Measurements from ENCODE around the gene OCRL. TPM values are rescaled to one million over a fixed set of nuclear protein-coding genes. Genes with fewer than 3 reads are reported as not detected.

OCRL gene
- total and polyA plus RNA-seq, 2 donors (not counting 1 experiment from before 2014, with no cell fraction given): 23.0 to 32.1 TPM

DNA sequence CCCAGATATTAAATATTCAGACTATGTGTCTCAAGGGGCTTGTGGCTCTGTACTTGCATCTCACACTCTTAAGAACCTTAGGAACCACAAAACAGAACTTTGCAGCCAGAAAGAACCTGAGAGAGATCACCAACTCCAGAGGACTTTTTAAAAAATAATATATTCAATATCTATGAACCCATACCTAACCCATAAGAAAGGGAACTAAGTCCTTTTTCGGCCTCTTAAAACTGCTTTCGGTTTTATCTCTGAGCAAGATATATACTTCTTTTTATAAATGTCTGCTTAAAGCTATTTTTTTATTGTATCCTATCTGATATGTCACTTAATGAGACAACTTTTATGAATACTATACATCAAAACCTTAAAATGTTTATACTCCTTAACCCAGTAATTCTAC, 27.6 kb upstream of the OCRL start:
- Histone ChIP-seq H3K4me1 (ENCODE audit: control insufficient read depth, extremely low read depth, insufficient read depth, low read length) (no peaks in the 10 kb centered on the region), H3K27ac (ENCODE audit: insufficient read depth, low read length) (no peak overlapping the region), H3K9ac (ENCODE audit: insufficient read depth, low read length) (no peak overlapping the region), H3K27me3 (ENCODE audit: control insufficient read depth, insufficient read depth, low read length) (no peaks in the 10 kb centered on the region), H3K79me2 (ENCODE audit: control insufficient read depth, insufficient read depth, low read length) (no peaks in the 10 kb centered on the region), H3K4me3 (replicated peaks in 1 of 4; ENCODE audit: control extremely low read depth in 1 of 4, insufficient read depth in 1 of 4, low read depth in 3 of 4, low read length in 4 of 4) (no peak overlapping the region), H3K4me2 (ENCODE audit: extremely low read depth, insufficient read depth, low read length) (no peak overlapping the region), H2AFZ (ENCODE audit: low read length) (no peak overlapping the region), H3K9me3 (ENCODE audit: control insufficient read depth, insufficient read depth, low read depth, low read length) (no peaks in the 10 kb centered on the region), H4K20me1 (ENCODE audit: control insufficient read depth, extremely low read depth, insufficient read depth, low read length) (no peaks in the 10 kb centered on the region), H3K36me3 (ENCODE audit: control insufficient read depth, insufficient read depth, low read length) (no peaks in the 10 kb centered on the region)
- no peak for TF ChIP-seq EZH2 (IDR thresholded peaks at IDR 0.05; ENCODE audit: low read length, missing control alignments)
- TF ChIP-seq, protein P1, sequence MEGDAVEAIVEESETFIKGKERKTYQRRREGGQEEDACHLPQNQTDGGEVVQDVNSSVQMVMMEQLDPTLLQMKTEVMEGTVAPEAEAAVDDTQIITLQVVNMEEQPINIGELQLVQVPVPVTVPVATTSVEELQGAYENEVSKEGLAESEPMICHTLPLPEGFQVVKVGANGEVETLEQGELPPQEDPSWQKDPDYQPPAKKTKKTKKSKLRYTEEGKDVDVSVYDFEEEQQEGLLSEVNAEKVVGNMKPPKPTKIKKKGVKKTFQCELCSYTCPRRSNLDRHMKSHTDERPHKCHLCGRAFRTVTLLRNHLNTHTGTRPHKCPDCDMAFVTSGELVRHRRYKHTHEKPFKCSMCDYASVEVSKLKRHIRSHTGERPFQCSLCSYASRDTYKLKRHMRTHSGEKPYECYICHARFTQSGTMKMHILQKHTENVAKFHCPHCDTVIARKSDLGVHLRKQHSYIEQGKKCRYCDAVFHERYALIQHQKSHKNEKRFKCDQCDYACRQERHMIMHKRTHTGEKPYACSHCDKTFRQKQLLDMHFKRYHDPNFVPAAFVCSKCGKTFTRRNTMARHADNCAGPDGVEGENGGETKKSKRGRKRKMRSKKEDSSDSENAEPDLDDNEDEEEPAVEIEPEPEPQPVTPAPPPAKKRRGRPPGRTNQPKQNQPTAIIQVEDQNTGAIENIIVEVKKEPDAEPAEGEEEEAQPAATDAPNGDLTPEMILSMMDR (conservative IDR thresholded peaks at IDR 0.05 in 1 of 2, IDR thresholded peaks at IDR 0.05 in 1 of 2; ENCODE audit: low read depth in 1 of 2, low read length in 2 of 2): no peak
- DNase-seq (ENCODE audit: low read depth in 2 of 2): no peak

DNA sequence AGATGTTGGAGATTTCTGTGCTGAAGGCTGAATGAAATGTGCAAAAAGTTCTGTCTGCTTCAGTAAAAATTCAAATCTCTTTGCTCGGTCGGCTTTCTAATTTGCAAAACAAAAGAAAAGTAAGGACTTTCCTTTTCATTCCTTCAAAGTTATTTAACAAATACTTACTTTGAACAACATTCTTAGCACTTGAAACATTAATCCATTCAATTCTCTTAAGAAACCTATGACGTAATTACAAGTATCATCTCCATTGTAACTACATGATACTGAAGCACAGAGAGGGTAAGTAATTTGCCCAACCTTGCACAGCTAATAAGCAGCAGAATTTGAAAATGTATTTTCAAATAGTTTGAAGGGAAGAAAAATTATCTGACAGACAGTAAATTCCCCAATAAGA, 23.7 kb upstream of the OCRL start:
- no peaks in the 10 kb centered on the region for H3K36me3 ChIP-seq (ENCODE audit: control insufficient read depth, insufficient read depth, low read length)
- no peak overlapping the region for H3K9ac ChIP-seq (ENCODE audit: insufficient read depth, low read length)
- no peak overlapping the region for H2AFZ ChIP-seq (ENCODE audit: low read length)
- peaks cover 21% of the 10 kb centered on the region for H3K79me2 ChIP-seq (ENCODE audit: control insufficient read depth, insufficient read depth, low read length)
- H3K27ac ChIP-seq (ENCODE audit: insufficient read depth, low read length): no peak overlapping the region
- no peaks in the 10 kb centered on the region for H4K20me1 ChIP-seq (ENCODE audit: control insufficient read depth, extremely low read depth, insufficient read depth, low read length)
- no peak for TF ChIP-seq EZH2 (IDR thresholded peaks at IDR 0.05; ENCODE audit: low read length, missing control alignments)
- TF ChIP-seq, protein P1 (conservative IDR thresholded peaks at IDR 0.05 in 1 of 2, IDR thresholded peaks at IDR 0.05 in 1 of 2; ENCODE audit: low read depth in 1 of 2, low read length in 2 of 2): no peak
- H3K4me2 ChIP-seq (ENCODE audit: extremely low read depth, insufficient read depth, low read length): no peak overlapping the region
- H3K9me3 ChIP-seq (ENCODE audit: control insufficient read depth, insufficient read depth, low read depth, low read length): no peaks in the 10 kb centered on the region
- no peak for DNase-seq (ENCODE audit: low read depth in 2 of 2)
- no peak overlapping the region for H3K4me3 ChIP-seq (replicated peaks in 1 of 4; ENCODE audit: control extremely low read depth in 1 of 4, insufficient read depth in 1 of 4, low read depth in 3 of 4, low read length in 4 of 4)
- H3K27me3 ChIP-seq (ENCODE audit: control insufficient read depth, insufficient read depth, low read length): no peaks in the 10 kb centered on the region
- H3K4me1 ChIP-seq (ENCODE audit: control insufficient read depth, extremely low read depth, insufficient read depth, low read length): no peaks in the 10 kb centered on the region

DNA sequence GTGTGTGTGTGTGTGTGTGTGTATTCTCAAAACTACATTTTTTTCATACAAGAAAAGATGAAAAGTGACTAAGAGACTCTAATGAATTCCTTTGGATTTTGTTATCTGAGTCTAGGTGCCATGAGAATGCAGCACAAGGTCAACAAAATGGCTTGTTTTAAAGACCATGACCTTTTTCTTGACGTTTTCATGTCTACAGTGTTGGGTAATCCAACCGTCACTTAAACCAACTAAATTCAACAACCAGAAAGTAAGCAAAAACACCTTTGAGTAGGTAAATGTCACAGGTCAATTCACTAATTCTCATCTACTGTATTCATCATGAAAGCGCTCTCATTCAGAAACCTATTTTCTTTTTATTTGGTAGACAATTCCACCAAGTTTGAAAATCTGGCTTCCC, 19.9 kb upstream of the OCRL start:
- Histone ChIP-seq H3K4me3 (replicated peaks in 1 of 4; ENCODE audit: control extremely low read depth in 1 of 4, insufficient read depth in 1 of 4, low read depth in 3 of 4, low read length in 4 of 4) (no peak overlapping the region), H3K9me3 (ENCODE audit: control insufficient read depth, insufficient read depth, low read depth, low read length) (no peaks in the 10 kb centered on the region), H3K4me1 (ENCODE audit: control insufficient read depth, extremely low read depth, insufficient read depth, low read length) (no peaks in the 10 kb centered on the region), H3K36me3 (ENCODE audit: control insufficient read depth, insufficient read depth, low read length) (no peaks in the 10 kb centered on the region), H4K20me1 (ENCODE audit: control insufficient read depth, extremely low read depth, insufficient read depth, low read length) (no peaks in the 10 kb centered on the region), H3K4me2 (ENCODE audit: extremely low read depth, insufficient read depth, low read length) (no peak overlapping the region), H3K27ac (ENCODE audit: insufficient read depth, low read length) (no peak overlapping the region), H3K27me3 (ENCODE audit: control insufficient read depth, insufficient read depth, low read length) (no peaks in the 10 kb centered on the region), H2AFZ (ENCODE audit: low read length) (no peak overlapping the region), H3K9ac (ENCODE audit: insufficient read depth, low read length) (no peak overlapping the region), H3K79me2 (ENCODE audit: control insufficient read depth, insufficient read depth, low read length) (peaks cover 24% of the 10 kb centered on the region)
- DNase-seq (ENCODE audit: low read depth in 2 of 2): no peak
- TF ChIP-seq, protein P1 (conservative IDR thresholded peaks at IDR 0.05 in 1 of 2, IDR thresholded peaks at IDR 0.05 in 1 of 2; ENCODE audit: low read depth in 1 of 2, low read length in 2 of 2): no peak
- TF ChIP-seq EZH2 (IDR thresholded peaks at IDR 0.05; ENCODE audit: low read length, missing control alignments): no peak
